Measurements from ENCODE around the gene AGBL4. TPM values are rescaled to one million over a fixed set of nuclear protein-coding genes. Genes with fewer than 3 reads are reported as not detected.

AGBL4 gene
- total and polyA plus RNA-seq, 9 of the 15 experiments (the other 6 are each of a cell fraction or from before 2014, with no cell fraction given) = 0.11 TPM; not detected in 7

DNA sequence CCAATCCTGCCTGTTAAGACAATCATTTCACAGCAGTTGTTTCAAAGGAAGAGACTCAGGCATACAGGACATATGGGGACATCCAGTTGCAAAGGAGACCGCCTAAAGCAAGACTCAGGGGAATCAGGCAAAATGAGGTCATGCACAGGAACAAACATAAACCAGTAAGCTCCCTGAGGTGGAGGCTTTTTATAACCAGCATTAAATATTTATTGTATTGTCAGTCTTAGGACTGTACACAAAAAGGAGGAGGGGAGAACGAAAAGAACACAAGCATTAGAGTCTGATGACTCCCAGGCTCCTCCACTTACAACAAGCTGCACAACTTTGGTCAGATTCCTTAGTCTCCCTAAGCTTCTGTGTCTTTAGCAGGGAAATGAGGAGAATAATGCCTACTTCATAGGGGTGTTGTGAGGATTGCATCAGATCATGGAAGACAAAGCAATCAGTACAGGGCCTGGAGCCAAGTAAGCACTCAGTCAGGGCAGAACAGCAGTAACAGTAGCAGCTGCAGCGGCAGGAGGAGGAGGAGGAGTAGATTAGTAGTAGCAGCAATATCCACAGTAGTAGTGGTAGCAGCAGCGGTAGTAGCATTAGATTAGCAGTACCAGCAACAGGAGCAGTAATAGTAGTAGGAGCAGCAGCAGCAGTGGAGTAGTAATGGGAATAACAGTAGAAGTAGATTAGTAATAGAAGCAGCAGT is 1497.6 kb downstream of the AGBL4 start:
- Histone ChIP-seq H3K4me2 (ENCODE audit: insufficient read depth, low read length) (no peak overlapping the region), H3K9me3 (replicated peaks; ENCODE audit: control insufficient read depth, insufficient read depth, low read depth, low read length) (no peaks in the 10 kb centered on the region), H3K4me3 (no peak overlapping the region), H3K27me3 (ENCODE audit: control insufficient read depth in 2 of 2, insufficient read depth in 2 of 2, low read length in 2 of 2) (no peaks in the 10 kb centered on the region), H4K20me1 (replicated peaks; ENCODE audit: control insufficient read depth, insufficient read depth, low read length) (no peaks in the 10 kb centered on the region; the same call in 1 of the 2 replicates), H3K9ac (ENCODE audit: insufficient read depth in 1 of 2, low read depth in 2 of 2, low read length in 2 of 2) (no peak overlapping the region), H3K36me3 (ENCODE audit: control insufficient read depth, insufficient read depth, low read length) (no peaks in the 10 kb centered on the region), H3K27ac (ENCODE audit: extremely low read depth, low read depth, low read length) (no peak overlapping the region), H3K9me1 (ENCODE audit: control insufficient read depth, insufficient read depth, low read length) (no peaks in the 10 kb centered on the region), H3K4me1 (replicated peaks in 1 of 2; ENCODE audit: control insufficient read depth in 2 of 2, insufficient read depth in 2 of 2, low read length in 2 of 2) (no peaks in the 10 kb centered on the region), H3K79me2 (ENCODE audit: control insufficient read depth, insufficient read depth, low read length) (no peaks in the 10 kb centered on the region), H2AFZ (ENCODE audit: low read depth, low read length) (no peak overlapping the region)
- TF ChIP-seq PCBP1 (IDR thresholded peaks at IDR 0.05; ENCODE audit: low read depth, low read length, poor library complexity, severe bottlenecking) (no peak), ZNF354B (CRISPR knock-in tag; IDR thresholded peaks at IDR 0.05) (no peak), GATAD2B (IDR thresholded peaks at IDR 0.05; ENCODE audit: borderline replicate concordance) (no peak), ETV1 (tag; conservative IDR thresholded peaks at IDR 0.05; ENCODE audit: low read depth) (no peak), ZNF12 (CRISPR knock-in tag; IDR thresholded peaks at IDR 0.05) (no peak), NR2C2 (CRISPR knock-in tag; IDR thresholded peaks at IDR 0.05) (no peak), NR2C2 (tag; IDR thresholded peaks at IDR 0.05) (no peak), ZNF239 (CRISPR knock-in tag; IDR thresholded peaks at IDR 0.05) (no peak), TCF7 (IDR thresholded peaks at IDR 0.05; ENCODE audit: borderline replicate concordance) (no peak), KAT2B (IDR thresholded peaks at IDR 0.05; ENCODE audit: low read depth, low read length) (no peak), ZNF431 (CRISPR knock-in tag; IDR thresholded peaks at IDR 0.05) (no peak), PHF20 (IDR thresholded peaks at IDR 0.05; ENCODE audit: partially characterized antibody) (no peak), ZBTB8A (IDR thresholded peaks at IDR 0.05; ENCODE audit: partially characterized antibody) (no peak), ETV5 (CRISPR knock-in tag; IDR thresholded peaks at IDR 0.05; ENCODE audit: low read depth) (no peak), TAL1 (IDR thresholded peaks at IDR 0.05) (no peak)
- TF ChIP-seq, protein P1, sequence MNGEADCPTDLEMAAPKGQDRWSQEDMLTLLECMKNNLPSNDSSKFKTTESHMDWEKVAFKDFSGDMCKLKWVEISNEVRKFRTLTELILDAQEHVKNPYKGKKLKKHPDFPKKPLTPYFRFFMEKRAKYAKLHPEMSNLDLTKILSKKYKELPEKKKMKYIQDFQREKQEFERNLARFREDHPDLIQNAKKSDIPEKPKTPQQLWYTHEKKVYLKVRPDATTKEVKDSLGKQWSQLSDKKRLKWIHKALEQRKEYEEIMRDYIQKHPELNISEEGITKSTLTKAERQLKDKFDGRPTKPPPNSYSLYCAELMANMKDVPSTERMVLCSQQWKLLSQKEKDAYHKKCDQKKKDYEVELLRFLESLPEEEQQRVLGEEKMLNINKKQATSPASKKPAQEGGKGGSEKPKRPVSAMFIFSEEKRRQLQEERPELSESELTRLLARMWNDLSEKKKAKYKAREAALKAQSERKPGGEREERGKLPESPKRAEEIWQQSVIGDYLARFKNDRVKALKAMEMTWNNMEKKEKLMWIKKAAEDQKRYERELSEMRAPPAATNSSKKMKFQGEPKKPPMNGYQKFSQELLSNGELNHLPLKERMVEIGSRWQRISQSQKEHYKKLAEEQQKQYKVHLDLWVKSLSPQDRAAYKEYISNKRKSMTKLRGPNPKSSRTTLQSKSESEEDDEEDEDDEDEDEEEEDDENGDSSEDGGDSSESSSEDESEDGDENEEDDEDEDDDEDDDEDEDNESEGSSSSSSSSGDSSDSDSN (IDR thresholded peaks at IDR 0.05; ENCODE audit: borderline replicate concordance in 1 of 2, low read depth in 2 of 2, low read length in 2 of 2) = no peak
- ChIA-PET POLR2A (no interaction called here), CTCF (ENCODE audit: low intra/inter-chr PET ratio) (no interaction called here)
- intact Hi-C loops (cut with micrococcal nuclease) = no loop called here
- no peak for FAIRE-seq
- in situ Hi-C loops (cut with MboI) = no loop called here
- no peak for DNase-seq (ENCODE audit: extremely low read depth in 1 of 4, low spot score in 3 of 4)
- ATAC-seq = no peak
- WGBS (ENCODE audit: insufficient coverage, low coverage, missing lambda C conversion rate) = 1% methylated on average over 4 of the region's 4 CpGs
- no TSS peak for BruUV-seq (replicated peaks)
